ENCODE measurements around the gene C1orf226.

DNA sequence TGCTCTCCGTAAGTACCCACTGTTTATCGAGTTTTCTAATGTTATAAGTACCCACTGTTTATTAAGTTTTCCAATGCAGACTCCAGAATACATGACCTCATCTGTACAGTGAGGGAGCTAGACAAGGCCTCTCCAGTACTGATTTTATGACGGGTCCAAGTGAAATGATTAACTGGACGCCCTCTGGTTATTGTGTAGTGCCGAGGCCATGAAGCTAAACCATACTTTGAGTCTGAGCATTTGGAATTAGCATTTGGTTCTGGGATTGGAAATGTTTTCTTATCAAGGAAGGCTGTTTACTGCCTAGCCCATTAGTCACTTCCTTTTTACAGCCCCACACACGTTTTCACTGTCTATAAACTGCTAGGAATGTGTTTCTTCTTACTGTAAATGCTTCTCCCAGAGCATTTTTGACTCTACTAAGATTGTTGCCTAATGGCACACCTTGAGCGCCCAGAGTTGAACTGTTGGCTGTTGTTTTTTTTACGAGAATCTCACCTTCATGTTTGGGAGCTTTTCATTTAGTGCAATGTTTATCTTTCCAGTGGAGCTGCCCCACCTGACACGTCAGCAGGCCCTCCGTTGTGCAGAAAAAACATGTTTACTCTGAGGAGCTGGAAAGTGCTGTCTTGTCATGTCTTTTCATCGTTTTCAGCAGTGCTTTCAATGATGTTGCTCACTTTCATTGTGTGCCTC is 31.7 kb upstream of the C1orf226 start:
- TF ChIP-seq, protein P1, sequence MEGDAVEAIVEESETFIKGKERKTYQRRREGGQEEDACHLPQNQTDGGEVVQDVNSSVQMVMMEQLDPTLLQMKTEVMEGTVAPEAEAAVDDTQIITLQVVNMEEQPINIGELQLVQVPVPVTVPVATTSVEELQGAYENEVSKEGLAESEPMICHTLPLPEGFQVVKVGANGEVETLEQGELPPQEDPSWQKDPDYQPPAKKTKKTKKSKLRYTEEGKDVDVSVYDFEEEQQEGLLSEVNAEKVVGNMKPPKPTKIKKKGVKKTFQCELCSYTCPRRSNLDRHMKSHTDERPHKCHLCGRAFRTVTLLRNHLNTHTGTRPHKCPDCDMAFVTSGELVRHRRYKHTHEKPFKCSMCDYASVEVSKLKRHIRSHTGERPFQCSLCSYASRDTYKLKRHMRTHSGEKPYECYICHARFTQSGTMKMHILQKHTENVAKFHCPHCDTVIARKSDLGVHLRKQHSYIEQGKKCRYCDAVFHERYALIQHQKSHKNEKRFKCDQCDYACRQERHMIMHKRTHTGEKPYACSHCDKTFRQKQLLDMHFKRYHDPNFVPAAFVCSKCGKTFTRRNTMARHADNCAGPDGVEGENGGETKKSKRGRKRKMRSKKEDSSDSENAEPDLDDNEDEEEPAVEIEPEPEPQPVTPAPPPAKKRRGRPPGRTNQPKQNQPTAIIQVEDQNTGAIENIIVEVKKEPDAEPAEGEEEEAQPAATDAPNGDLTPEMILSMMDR (conservative IDR thresholded peaks at IDR 0.05; ENCODE audit: low read depth, low read length): no peak
- TF ChIP-seq EZH2phosphoT487 (IDR thresholded peaks at IDR 0.05; ENCODE audit: borderline replicate concordance, low read length): no peak

Data from PC-3 (cell line).